ENCODE results near the gene ENDOG. TPM values are rescaled to one million over a fixed set of nuclear protein-coding genes. Genes with fewer than 3 reads are reported as not detected.
"Not testable (repeated sequence)": the region's sequence is repeated elsewhere in the genome, so short reads cannot be mapped to it uniquely, and the experiment has no call there.

ENDOG gene
- total and polyA plus RNA-seq, 2 experiments from 2014 or later: 21.4 to 26.7 TPM

DNA sequence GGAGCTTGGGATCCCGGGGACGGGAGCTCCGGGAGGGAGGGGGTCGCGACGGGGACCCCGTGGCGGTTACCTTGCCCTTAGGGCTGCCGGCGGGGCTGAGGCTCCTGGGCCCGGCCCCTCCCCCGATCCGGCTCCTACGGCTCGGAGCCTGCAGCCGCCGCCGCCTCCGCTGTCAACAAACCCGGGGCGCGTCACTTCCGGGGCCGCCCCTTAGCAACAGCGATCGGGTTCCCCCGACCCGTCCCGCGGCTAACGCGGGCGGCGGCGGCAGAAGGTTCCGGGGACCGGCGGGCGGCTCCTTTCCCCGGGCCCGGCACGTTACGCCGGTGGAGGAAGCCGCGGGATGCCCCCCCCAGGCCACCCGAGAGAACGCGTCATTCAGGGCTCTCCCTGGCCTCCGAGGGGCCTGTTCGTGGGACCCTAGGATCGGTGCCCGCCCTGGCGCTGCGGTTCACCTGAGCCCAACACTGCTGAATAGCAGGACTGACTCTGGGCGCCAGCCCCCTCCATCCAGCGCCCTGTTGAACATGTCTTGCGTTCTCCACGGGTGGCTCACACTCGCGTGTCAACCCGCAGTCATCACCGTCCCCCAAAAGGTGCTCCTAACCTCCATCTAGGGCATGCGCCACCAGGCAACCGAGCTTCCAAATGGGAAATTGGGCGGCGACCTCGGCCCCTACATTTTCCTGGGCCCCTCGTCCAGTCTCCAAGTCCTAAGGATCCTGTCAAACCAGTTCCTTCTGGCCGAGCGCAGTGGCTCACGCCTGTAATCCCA lies 46.4 kb upstream of the ENDOG start, which contains the start of gene ZER1:
TSS of gene ZER1 (minus strand) at position 183 of the 775 bp plus-strand sequence. CDS start 16,362 bp downstream, outside the sequence.
- peak within 1 kb of the TSS; percentile 91 for H2AFZ ChIP-seq
- no peaks in the 10 kb centered on the region for H3K9me2 ChIP-seq (ENCODE audit: insufficient read depth)
- no peaks in the 10 kb centered on the region for H3F3A ChIP-seq (ENCODE audit: insufficient read depth)
- in situ Hi-C loops (cut with MboI): no loop called here
- peak within 1 kb of the TSS; percentile 89 for H3K27ac ChIP-seq
- no peaks in the 10 kb centered on the region for H3K9me3 ChIP-seq (ENCODE audit: low read depth)
- DNase-seq: peak; percentile 98
- H3K4me1 ChIP-seq (ENCODE audit: insufficient read depth): peaks cover 5% of the 10 kb centered on the region
- peak within 1 kb of the TSS; percentile 95 for H3K9ac ChIP-seq
- H3K27me3 ChIP-seq (replicated peaks; ENCODE audit: insufficient read depth): no peaks in the 10 kb centered on the region
- no peaks in the 10 kb centered on the region for H4K20me1 ChIP-seq (ENCODE audit: insufficient read depth)
- TF ChIP-seq EZH2phosphoT487 (IDR thresholded peaks at IDR 0.05; ENCODE audit: insufficient read depth, low read depth) (no peak), EZH2 (IDR thresholded peaks at IDR 0.05; ENCODE audit: insufficient read depth, poor library complexity, severe bottlenecking) (no peak)
- peak within 1 kb of the TSS; percentile 83 for H3K4me2 ChIP-seq (ENCODE audit: unreplicated experiment)
- H3K79me2 ChIP-seq (ENCODE audit: insufficient read depth): peaks cover 42% of the 10 kb centered on the region
- WGBS, 2 experiments (ENCODE audit: low coverage in 1 of 2, low lambda C conversion rate in 2 of 2, missing lambda C conversion rate in 2 of 2): 1 to 2% methylated on average over 58 to 64 of the region's 72 CpGs
- no peaks in the 10 kb centered on the region for H3K36me3 ChIP-seq (ENCODE audit: low read depth)
- H3K4me3 ChIP-seq: peak within 1 kb of the TSS; percentile 93

DNA sequence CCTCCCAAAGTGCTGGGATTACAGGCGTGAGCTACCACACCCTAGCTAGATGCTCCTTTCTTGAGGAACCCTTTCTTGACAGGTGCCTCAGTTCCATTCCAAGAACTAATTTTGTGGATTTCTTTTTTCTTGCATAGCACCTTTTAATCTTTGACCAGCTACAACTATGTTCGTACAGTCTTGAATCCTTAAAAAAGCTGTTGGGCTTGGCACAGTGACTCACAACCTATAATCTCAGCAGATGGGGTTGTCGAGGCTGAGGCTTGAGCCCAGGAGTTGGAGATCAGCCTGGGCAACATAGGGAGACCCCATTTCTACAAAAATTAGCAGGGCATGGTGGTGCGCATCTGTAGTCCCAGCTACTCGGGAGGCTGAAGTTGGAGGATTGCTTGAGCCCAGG lies 45.3 kb upstream of the ENDOG start:
- Histone ChIP-seq H3F3A (ENCODE audit: insufficient read depth) (no peaks in the 10 kb centered on the region), H3K27me3 (replicated peaks; ENCODE audit: insufficient read depth) (no peaks in the 10 kb centered on the region), H4K20me1 (ENCODE audit: insufficient read depth) (no peaks in the 10 kb centered on the region), H3K79me2 (ENCODE audit: insufficient read depth) (peaks cover 31% of the 10 kb centered on the region), H3K4me1 (ENCODE audit: insufficient read depth) (peaks cover 5% of the 10 kb centered on the region), H3K9me2 (ENCODE audit: insufficient read depth) (no peaks in the 10 kb centered on the region), H3K4me2 (ENCODE audit: unreplicated experiment) (no peak overlapping the region), H3K36me3 (ENCODE audit: low read depth) (no peaks in the 10 kb centered on the region), H3K4me3 (no peak overlapping the region), H2AFZ (no peak overlapping the region), H3K27ac (no peak overlapping the region), H3K9ac (no peak overlapping the region), H3K9me3 (ENCODE audit: low read depth) (no peaks in the 10 kb centered on the region)
- in situ Hi-C loops (cut with MboI): no loop called here
- DNase-seq: no peak
- WGBS, 2 experiments (ENCODE audit: low coverage in 1 of 2, low lambda C conversion rate in 2 of 2, missing lambda C conversion rate in 2 of 2): 83 to 85% methylated on average over 5 of the region's 5 CpGs
- TF ChIP-seq EZH2phosphoT487 (IDR thresholded peaks at IDR 0.05; ENCODE audit: insufficient read depth, low read depth) (no peak), EZH2 (IDR thresholded peaks at IDR 0.05; ENCODE audit: insufficient read depth, poor library complexity, severe bottlenecking) (no peak)

DNA sequence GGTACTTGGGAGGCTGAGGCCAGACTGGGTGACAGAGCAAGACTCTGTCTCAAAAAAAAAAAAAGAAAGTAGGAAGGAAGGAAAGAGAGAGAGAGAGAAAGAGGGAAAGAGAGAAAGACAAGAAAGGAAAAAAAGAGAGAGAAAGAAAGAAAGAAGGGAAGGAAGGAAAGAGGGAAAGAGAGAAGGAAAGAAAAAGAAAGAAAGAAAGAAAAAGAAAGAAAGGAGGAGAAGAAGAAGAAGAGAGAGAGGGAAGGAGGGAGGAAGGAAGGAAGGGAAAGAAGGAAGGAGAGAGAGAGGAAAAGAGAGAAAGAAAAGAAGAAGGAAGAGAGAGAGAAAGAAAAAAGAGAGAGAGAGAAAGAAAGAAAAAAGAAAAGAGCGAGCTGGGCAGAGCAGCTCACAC lies 43.5 kb upstream of the ENDOG start:
- no peaks in the 10 kb centered on the region for H4K20me1 ChIP-seq (ENCODE audit: insufficient read depth)
- H3K4me3 ChIP-seq: no peak overlapping the region
- H3K4me1 ChIP-seq (ENCODE audit: insufficient read depth): peaks cover 5% of the 10 kb centered on the region
- no peak overlapping the region for H2AFZ ChIP-seq
- no peaks in the 10 kb centered on the region for H3K9me3 ChIP-seq (ENCODE audit: low read depth)
- H3K4me2 ChIP-seq (ENCODE audit: unreplicated experiment): no peak overlapping the region
- H3F3A ChIP-seq (ENCODE audit: insufficient read depth): no peaks in the 10 kb centered on the region
- no peaks in the 10 kb centered on the region for H3K27me3 ChIP-seq (replicated peaks; ENCODE audit: insufficient read depth)
- in situ Hi-C loops (cut with MboI): no loop called here
- no peak overlapping the region for H3K9ac ChIP-seq
- WGBS, 2 experiments (ENCODE audit: low coverage in 1 of 2, low lambda C conversion rate in 2 of 2, missing lambda C conversion rate in 2 of 2): 92 to 100% methylated on average over 1 of the region's 1 CpG
- no peak for DNase-seq
- H3K27ac ChIP-seq: no peak overlapping the region
- no peaks in the 10 kb centered on the region for H3K9me2 ChIP-seq (ENCODE audit: insufficient read depth)
- TF ChIP-seq EZH2phosphoT487 (IDR thresholded peaks at IDR 0.05; ENCODE audit: insufficient read depth, low read depth): no peak
- TF ChIP-seq EZH2 (IDR thresholded peaks at IDR 0.05; ENCODE audit: insufficient read depth, poor library complexity, severe bottlenecking): no peak
- peaks cover 14% of the 10 kb centered on the region for H3K79me2 ChIP-seq (ENCODE audit: insufficient read depth)
- no peaks in the 10 kb centered on the region for H3K36me3 ChIP-seq (ENCODE audit: low read depth)

DNA sequence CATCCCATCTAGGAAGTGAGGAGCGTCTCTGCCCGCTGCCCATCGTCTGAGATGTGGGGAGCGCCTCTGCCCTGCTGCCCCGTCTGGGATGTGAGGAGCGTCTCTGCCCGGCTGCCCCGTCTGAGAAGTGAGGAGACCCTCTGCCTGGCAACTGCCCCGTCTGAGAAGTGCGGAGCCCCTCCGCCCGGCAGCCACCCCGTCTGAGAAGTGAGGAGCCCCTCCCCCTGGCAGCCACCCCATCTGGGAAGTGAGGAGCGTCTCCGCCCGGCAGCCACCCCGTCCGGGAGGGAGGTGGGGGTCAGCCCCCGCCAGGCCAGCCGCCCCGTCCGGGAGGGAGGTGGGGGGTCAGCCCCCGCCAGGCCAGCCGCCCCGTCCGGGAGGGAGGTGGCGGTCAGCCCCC lies 38.2 kb upstream of the ENDOG start:
- H3K9me2 ChIP-seq (ENCODE audit: insufficient read depth); H3K79me2 ChIP-seq (ENCODE audit: insufficient read depth); H3K4me1 ChIP-seq (ENCODE audit: insufficient read depth); H3K9me3 ChIP-seq (ENCODE audit: low read depth); H3K27ac ChIP-seq; H3K9ac ChIP-seq; in situ Hi-C loops (cut with MboI); H3F3A ChIP-seq (ENCODE audit: insufficient read depth); H3K36me3 ChIP-seq (ENCODE audit: low read depth); H3K27me3 ChIP-seq (replicated peaks; ENCODE audit: insufficient read depth); H4K20me1 ChIP-seq (ENCODE audit: insufficient read depth); H3K4me3 ChIP-seq; H3K4me2 ChIP-seq (ENCODE audit: unreplicated experiment); H2AFZ ChIP-seq; DNase-seq: not testable (repeated sequence)
- WGBS, 2 experiments (ENCODE audit: low coverage in 1 of 2, low lambda C conversion rate in 2 of 2, missing lambda C conversion rate in 2 of 2): 80 to 87% methylated on average over 11 to 19 of the region's 27 CpGs

Measured in GM23248 (cell line).